Activated CD4-positive, alpha-beta T cell treated with anti-CD3 and anti-CD28 coated beads, Interleukin-2, amount 10 ng/mL, durations not matched to agents 7 days and 5 days (primary cell): ENCODE results near the gene VAMP8. TPM values are rescaled to one million over a fixed set of nuclear protein-coding genes. Genes with fewer than 3 reads are reported as not detected.
A peak's percentile ranks its signal among the peaks of the same experiment; 100 is the strongest.

Experiments used
- CTCF ChIA-PET: fragments of 350-600 bp; sonication (Branson Sonifier 250); formaldehyde crosslinking; loops from one replicate; lab custom pipeline; 2021; ENCODE audit warnings: antibody characterized with exemption; lab: Charles Lee
- POLR2A ChIA-PET: fragments of 350-600 bp; sonication (Branson Sonifier 250); formaldehyde crosslinking; loops from one replicate; lab custom pipeline; 2021; ENCODE audit warnings: antibody characterized with exemption; lab: Charles Lee
- DNase-seq: peaks from one replicate; pipeline ENCODE4 v3.0.0-alpha.2; 2020
- H3K27ac Mint-ChIP-seq: one replicate; pipeline ENCODE4 v1.8.0; 2021; ENCODE audit warnings: mild to moderate bottlenecking, moderate library complexity, mixed read lengths
- H3K27me3 Mint-ChIP-seq: one replicate; pipeline ENCODE4 v1.8.0; 2021; ENCODE audit warnings: mixed read lengths
- H3K36me3 Mint-ChIP-seq: one replicate; pipeline ENCODE4 v1.8.0; 2021; ENCODE audit warnings: low read depth, mixed read lengths
- H3K4me1 Mint-ChIP-seq: one replicate; pipeline ENCODE4 v1.8.0; 2021; ENCODE audit warnings: mixed read lengths
- H3K4me3 Mint-ChIP-seq: one replicate; pipeline ENCODE4 v1.8.0; 2021; ENCODE audit warnings: mild to moderate bottlenecking, moderate library complexity, mixed read lengths
- H3K9me3 Mint-ChIP-seq: one replicate; pipeline ENCODE4 v1.8.0; 2021; ENCODE audit warnings: mixed read lengths
- total RNA-seq, 2 experiments: library from RNA; stranded (reverse); gene quantifications; one replicate each; pipeline ENCODE4 v1.2.3, GENCODE V29; 2021

Gene VAMP8
- total RNA-seq, 2 experiments from 2014 or later, result 131 to 149 TPM

- no peaks in the 10 kb centered on the region for H3K27me3 Mint-ChIP-seq
- H3K4me1 Mint-ChIP-seq, result peaks cover 32% of the 10 kb centered on the region
- H3K4me3 Mint-ChIP-seq, result peak within 1 kb of the TSS; percentile 98
- H3K27ac Mint-ChIP-seq, result peak within 1 kb of the TSS; percentile 91
- ChIA-PET POLR2A (interaction anchor here (0.8 to 1.0 kb wide), 2 partner anchors 8 to 39 kb away, joined by 3 to 4 read pairs; no protein-coding TSS in a partner anchor), CTCF (interaction anchor here (0.7 to 3.9 kb wide), 8 partner anchors 8 to 44 kb away, joined by 3 to 21 read pairs (median 5); partner anchors contain the start of genes C2orf68 and VAMP8)
- H3K9me3 Mint-ChIP-seq, result no peaks in the 10 kb centered on the region
- H3K36me3 Mint-ChIP-seq, result peaks cover 30% of the 10 kb centered on the region
- peak; percentile 96 for DNase-seq
These were observed 18.1 kb downstream of the VAMP8 start, which contains the start of gene RNF181 for GRCh38 chr2:85595301-85596025. Gene RNF181, plus strand, starts transcription at chr2:85595745. Its CDS starts 19 bp downstream, at chr2:85595764.

DNA sequence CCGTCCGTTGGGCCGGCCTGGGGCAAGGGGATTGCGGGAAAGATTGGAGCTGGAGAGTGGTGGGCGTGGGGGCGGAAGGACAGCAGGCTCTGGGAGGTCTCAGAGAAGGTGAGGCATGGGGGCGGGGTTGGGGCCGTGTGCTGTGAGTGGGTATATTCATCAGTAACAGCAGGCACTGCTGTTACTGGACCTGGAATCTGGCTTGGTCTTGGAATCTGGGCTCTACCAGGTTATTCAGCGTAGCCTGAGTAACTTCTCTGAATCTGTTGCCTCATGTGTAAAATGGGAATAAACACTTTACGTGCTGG, 18.6 kb downstream of the VAMP8 start:
- ChIA-PET POLR2A (interaction anchor here (1.0 kb wide), 1 partner anchor 9 kb away, joined by 4 read pairs; no protein-coding TSS in a partner anchor), CTCF (interaction anchor here (0.6 to 3.9 kb wide), 7 partner anchors 9 to 223 kb away, joined by 3 to 21 read pairs (median 4); no protein-coding TSS in a partner anchor)
- H3K27me3 Mint-ChIP-seq, result no peaks in the 10 kb centered on the region
- no peak for DNase-seq
- peak overlapping the region; percentile 91 for H3K27ac Mint-ChIP-seq
- H3K4me1 Mint-ChIP-seq, result peaks cover 32% of the 10 kb centered on the region
- H3K36me3 Mint-ChIP-seq, result peaks cover 30% of the 10 kb centered on the region
- no peaks in the 10 kb centered on the region for H3K9me3 Mint-ChIP-seq
- peak overlapping the region; percentile 98 for H3K4me3 Mint-ChIP-seq

DNA sequence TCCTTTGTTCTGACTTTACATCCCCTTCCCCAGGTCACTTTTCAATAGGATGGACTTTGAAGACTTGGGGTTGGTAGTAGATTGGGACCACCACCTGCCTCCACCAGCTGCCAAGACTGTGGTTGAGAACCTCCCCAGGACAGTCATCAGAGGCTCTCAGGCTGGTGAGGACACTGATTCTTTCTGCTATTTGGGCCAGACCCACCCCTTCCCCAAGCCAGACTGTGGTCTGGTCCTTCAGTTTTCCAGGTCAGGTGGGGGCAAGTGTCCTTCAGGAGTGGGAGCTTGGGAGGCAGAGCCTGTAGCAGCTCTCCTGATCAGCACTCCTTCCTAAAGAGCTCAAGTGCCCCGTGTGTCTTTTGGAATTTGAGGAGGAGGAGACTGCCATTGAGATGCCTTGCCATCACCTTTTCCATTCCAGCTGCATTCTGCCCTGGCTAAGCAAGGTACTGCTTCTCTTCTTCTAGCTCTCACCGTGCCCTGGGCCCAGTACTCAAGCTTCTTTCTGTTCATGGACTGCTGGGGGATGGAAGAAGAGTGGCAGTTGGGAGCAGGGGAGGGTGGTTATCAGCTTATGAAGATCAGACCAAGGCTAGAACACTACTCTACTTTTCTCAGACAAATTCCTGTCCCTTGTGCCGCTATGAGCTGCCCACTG, 19.2 kb downstream of the VAMP8 start:
- Mint-ChIP-seq H3K9me3 (no peaks in the 10 kb centered on the region), H3K36me3 (peaks cover 30% of the 10 kb centered on the region), H3K4me3 (peak overlapping the region; percentile 98), H3K27ac (peak overlapping the region; percentile 91), H3K4me1 (peaks cover 32% of the 10 kb centered on the region), H3K27me3 (no peaks in the 10 kb centered on the region)
- ChIA-PET POLR2A (no interaction called here), CTCF (interaction anchor here (0.6 to 3.9 kb wide), 9 partner anchors 9 to 223 kb away, joined by 3 to 21 read pairs (median 3); no protein-coding TSS in a partner anchor)
- DNase-seq, result no peak

DNA sequence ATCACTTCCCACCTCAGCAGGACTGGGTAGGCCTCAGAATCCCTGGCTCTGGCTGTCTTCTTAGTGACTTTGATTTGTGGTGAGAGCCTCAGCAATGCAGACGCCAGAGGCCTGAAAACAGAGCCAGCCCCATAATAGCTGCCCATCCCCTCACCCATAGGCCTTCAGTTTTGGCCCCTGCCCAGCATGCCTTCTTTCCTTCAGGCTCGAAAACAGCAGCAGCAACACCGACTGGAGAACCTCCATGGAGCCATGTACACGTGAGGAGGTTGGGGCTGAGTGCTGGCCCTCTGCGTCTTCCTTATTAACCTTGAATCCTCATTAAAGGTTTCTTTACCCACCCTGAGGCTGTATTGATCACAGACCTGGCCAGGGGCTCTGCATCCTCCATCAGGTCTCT, 19.9 kb downstream of the VAMP8 start:
- H3K4me1 Mint-ChIP-seq, result peaks cover 34% of the 10 kb centered on the region
- CTCF ChIA-PET, result interaction anchor here (0.6 to 2.1 kb wide), 3 partner anchors 14 to 132 kb away, joined by 3 to 5 read pairs (median 3); no protein-coding TSS in a partner anchor

GRCh38 chr2:85598594-85599340, 21.4 kb downstream of the VAMP8 start:
- POLR2A ChIA-PET, result no interaction called here
- Mint-ChIP-seq H3K9me3 (no peaks in the 10 kb centered on the region), H3K27ac (no peak overlapping the region), H3K4me1 (peaks cover 40% of the 10 kb centered on the region), H3K27me3 (peaks cover 2% of the 10 kb centered on the region), H3K4me3 (no peak overlapping the region), H3K36me3 (peaks cover 28% of the 10 kb centered on the region)
- CTCF ChIA-PET, result interaction anchor here (1.7 kb wide), 1 partner anchor 10 kb away, joined by 4 read pairs; no protein-coding TSS in a partner anchor
- no peak for DNase-seq

More for the DNA sequence above, 19.9 kb downstream of the VAMP8 start:
- Mint-ChIP-seq H3K36me3 (peaks cover 30% of the 10 kb centered on the region), H3K27me3 (no peaks in the 10 kb centered on the region), H3K27ac (peak overlapping the region; percentile 91), H3K9me3 (no peaks in the 10 kb centered on the region), H3K4me3 (peak overlapping the region; percentile 98)
- POLR2A ChIA-PET, result no interaction called here
- no peak for DNase-seq

DNA sequence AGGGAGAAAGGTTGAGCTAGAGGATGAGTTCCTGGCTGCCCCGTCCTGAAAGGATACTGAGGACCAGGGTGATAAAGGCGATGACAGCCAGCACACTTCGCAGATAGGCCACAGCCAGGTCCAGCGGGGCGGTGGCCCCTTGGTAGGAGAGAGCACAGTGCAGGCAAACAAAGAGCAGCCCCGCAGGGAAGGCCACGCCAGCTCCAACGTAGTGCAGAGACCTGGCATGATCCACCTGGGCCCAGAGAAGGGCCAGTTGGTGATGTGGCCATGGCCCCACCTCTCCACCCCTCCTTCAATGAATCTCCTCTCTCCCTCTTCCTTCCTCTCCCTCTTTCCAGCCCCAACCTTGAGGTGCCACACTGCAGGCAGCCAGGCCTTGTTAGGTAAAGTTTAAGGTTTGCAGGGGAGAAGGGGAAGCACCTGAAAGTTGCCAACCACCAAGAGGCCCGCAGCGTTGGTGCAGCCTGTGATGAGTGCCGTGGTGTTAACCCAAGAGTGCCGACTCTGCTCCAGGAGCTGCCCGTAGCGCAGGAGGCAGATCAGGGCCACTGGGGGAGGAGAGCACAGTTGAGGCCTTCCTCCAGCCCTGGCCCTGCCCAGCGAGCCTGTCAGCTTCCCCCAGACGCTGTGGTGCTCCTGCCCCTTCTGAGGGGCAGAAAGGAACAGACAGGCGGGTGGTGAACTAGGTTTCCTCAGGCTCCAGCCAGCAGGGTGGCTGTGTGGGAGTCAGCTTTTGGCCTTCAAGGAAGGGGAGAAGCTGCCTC, 22.3 kb downstream of the VAMP8 start:
- Mint-ChIP-seq H3K36me3 (peaks cover 23% of the 10 kb centered on the region), H3K4me1 (peaks cover 34% of the 10 kb centered on the region), H3K9me3 (no peaks in the 10 kb centered on the region), H3K27ac (no peak overlapping the region), H3K4me3 (no peak overlapping the region), H3K27me3 (peaks cover 2% of the 10 kb centered on the region)
- DNase-seq, result no peak
- CTCF ChIA-PET, result interaction anchor here (1.0 to 1.7 kb wide), 3 partner anchors 9 to 181 kb away, joined by 3 to 4 read pairs (median 3); partner anchors contain the start of gene SH2D6
- POLR2A ChIA-PET, result no interaction called here

DNA sequence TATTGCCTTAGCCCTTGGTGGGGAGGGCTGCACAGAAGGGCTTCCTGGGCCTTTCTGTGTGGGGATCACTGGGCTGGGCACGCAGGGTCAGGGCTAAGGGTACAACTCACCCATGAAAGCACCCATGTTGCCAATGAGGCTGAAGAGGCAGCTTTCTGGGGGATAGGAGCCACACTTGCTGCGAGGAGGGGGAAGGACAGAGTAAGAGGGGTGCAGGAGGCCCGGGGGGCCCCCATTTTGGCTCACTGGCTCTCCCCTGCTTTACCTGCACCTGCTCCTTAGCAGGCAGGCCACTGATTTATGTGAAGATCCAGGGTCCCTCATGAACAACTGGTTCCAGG, 22.8 kb downstream of the VAMP8 start:
- no peaks in the 10 kb centered on the region for H3K9me3 Mint-ChIP-seq

GRCh38 chr2:85600951-85601770, 23.8 kb downstream of the VAMP8 start:
- H3K27ac Mint-ChIP-seq, result no peak overlapping the region
- H3K4me1 Mint-ChIP-seq, result peaks cover 23% of the 10 kb centered on the region
- peak overlapping the region; percentile 68 for H3K4me3 Mint-ChIP-seq
- peaks cover 15% of the 10 kb centered on the region for H3K36me3 Mint-ChIP-seq
- no peak for DNase-seq
- ChIA-PET CTCF (interaction anchor here (1.5 to 1.6 kb wide), 3 partner anchors 11 to 20 kb away, joined by 3 to 7 read pairs (median 4); partner anchors contain the start of gene C2orf68), POLR2A (interaction anchor here (1.3 kb wide), 1 partner anchor 11 kb away, joined by 7 read pairs; the partner anchor contains the start of gene C2orf68)
- H3K27me3 Mint-ChIP-seq, result peaks cover 2% of the 10 kb centered on the region
- no peaks in the 10 kb centered on the region for H3K9me3 Mint-ChIP-seq

More for the DNA sequence above, 22.8 kb downstream of the VAMP8 start:
- no peak overlapping the region for H3K27ac Mint-ChIP-seq
- H3K4me1 Mint-ChIP-seq, result peaks cover 31% of the 10 kb centered on the region
- no peak for DNase-seq
- ChIA-PET CTCF (interaction anchor here (1.0 to 1.7 kb wide), 4 partner anchors 9 to 181 kb away, joined by 3 to 7 read pairs (median 4); partner anchors contain the start of gene SH2D6), POLR2A (no interaction called here)
- no peak overlapping the region for H3K4me3 Mint-ChIP-seq
- H3K36me3 Mint-ChIP-seq, result peaks cover 21% of the 10 kb centered on the region
- H3K27me3 Mint-ChIP-seq, result peaks cover 2% of the 10 kb centered on the region

- ChIA-PET CTCF (interaction anchor here (0.5 to 1.6 kb wide), 4 partner anchors 10 to 417 kb away, joined by 3 to 7 read pairs (median 4); partner anchors contain the start of gene C2orf68), POLR2A (interaction anchor here (1.3 kb wide), 1 partner anchor 10 kb away, joined by 7 read pairs; the partner anchor contains the start of gene C2orf68)
- no peak for DNase-seq
- Mint-ChIP-seq H3K36me3 (peaks cover 10% of the 10 kb centered on the region), H3K4me3 (peak overlapping the region; percentile 68), H3K27me3 (peaks cover 2% of the 10 kb centered on the region), H3K27ac (peak overlapping the region; percentile 77), H3K9me3 (no peaks in the 10 kb centered on the region), H3K4me1 (peaks cover 15% of the 10 kb centered on the region)
These were observed 24.5 kb downstream of the VAMP8 start for GRCh38 chr2:85601771-85602475.

- Mint-ChIP-seq H3K27me3 (peaks cover 2% of the 10 kb centered on the region), H3K4me1 (peaks cover 12% of the 10 kb centered on the region), H3K9me3 (no peaks in the 10 kb centered on the region), H3K4me3 (peak within 1 kb of the TSS; percentile 78), H3K36me3 (peaks cover 6% of the 10 kb centered on the region), H3K27ac (peak within 1 kb of the TSS; percentile 77)
- CTCF ChIA-PET, result interaction anchor here (0.5 to 1.6 kb wide), 6 partner anchors 9 to 523 kb away, joined by 3 to 5 read pairs (median 4); partner anchors contain the start of genes C2orf68 and USP39
- peak; percentile 77 for DNase-seq
- POLR2A ChIA-PET, result no interaction called here
These were observed 25.3 kb downstream of the VAMP8 start, which contains the start of gene TMEM150A for GRCh38 chr2:85602476-85603234. Gene TMEM150A, minus strand, starts transcription at chr2:85602698. Its CDS starts 750 bp downstream, at chr2:85601948.
